ENCODE results near the gene MBTD1. TPM values are rescaled to one million over a fixed set of nuclear protein-coding genes. Genes with fewer than 3 reads are reported as not detected.
"Not testable (repeated sequence)": the region's sequence is repeated elsewhere in the genome, so short reads cannot be mapped to it uniquely, and the experiment has no call there.

Gene MBTD1
- total RNA-seq, 1 donor from 2014 or later: 32.9 TPM

DNA sequence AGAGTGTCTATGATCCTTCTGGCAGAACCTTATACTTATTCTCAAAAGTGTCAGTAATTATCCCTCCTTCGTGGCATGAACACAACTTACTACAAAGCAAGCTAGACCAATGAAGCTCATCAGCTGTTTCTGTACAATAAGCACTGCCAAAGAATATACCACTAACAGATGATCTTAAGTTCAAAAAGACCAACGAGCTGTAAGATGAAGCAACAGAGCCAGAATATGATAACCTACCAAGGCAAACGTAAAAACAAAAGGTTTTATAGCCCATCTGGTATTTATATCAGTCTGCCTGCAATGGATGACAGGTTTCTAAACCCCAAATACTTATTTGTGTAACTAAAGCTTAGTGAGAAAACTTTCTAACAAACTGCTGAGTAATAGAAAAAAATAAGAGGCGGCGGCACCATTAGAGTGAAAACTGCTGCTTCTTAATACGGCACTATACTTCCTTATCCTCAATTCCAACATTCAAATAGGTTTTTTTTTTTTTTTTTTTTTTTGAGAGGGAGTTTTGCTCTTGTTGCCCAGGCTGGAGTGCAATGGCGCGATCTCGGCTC is 71.5 kb downstream of the MBTD1 start:
- H3K27ac Mint-ChIP-seq (ENCODE audit: unreplicated experiment): no peak overlapping the region
- peaks cover 14% of the 10 kb centered on the region for H3K36me3 Mint-ChIP-seq (ENCODE audit: low read depth)
- TF ChIP-seq, protein P1, sequence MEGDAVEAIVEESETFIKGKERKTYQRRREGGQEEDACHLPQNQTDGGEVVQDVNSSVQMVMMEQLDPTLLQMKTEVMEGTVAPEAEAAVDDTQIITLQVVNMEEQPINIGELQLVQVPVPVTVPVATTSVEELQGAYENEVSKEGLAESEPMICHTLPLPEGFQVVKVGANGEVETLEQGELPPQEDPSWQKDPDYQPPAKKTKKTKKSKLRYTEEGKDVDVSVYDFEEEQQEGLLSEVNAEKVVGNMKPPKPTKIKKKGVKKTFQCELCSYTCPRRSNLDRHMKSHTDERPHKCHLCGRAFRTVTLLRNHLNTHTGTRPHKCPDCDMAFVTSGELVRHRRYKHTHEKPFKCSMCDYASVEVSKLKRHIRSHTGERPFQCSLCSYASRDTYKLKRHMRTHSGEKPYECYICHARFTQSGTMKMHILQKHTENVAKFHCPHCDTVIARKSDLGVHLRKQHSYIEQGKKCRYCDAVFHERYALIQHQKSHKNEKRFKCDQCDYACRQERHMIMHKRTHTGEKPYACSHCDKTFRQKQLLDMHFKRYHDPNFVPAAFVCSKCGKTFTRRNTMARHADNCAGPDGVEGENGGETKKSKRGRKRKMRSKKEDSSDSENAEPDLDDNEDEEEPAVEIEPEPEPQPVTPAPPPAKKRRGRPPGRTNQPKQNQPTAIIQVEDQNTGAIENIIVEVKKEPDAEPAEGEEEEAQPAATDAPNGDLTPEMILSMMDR (conservative IDR thresholded peaks at IDR 0.05): no peak
- no peak overlapping the region for H3K4me3 Mint-ChIP-seq
- DNase-seq (ENCODE audit: low read depth, low spot score): no peak
- H3K4me1 Mint-ChIP-seq: no peaks in the 10 kb centered on the region
- no peaks in the 10 kb centered on the region for H3K27me3 Mint-ChIP-seq (ENCODE audit: low read depth)
- H3K9me3 Mint-ChIP-seq: no peaks in the 10 kb centered on the region

DNA sequence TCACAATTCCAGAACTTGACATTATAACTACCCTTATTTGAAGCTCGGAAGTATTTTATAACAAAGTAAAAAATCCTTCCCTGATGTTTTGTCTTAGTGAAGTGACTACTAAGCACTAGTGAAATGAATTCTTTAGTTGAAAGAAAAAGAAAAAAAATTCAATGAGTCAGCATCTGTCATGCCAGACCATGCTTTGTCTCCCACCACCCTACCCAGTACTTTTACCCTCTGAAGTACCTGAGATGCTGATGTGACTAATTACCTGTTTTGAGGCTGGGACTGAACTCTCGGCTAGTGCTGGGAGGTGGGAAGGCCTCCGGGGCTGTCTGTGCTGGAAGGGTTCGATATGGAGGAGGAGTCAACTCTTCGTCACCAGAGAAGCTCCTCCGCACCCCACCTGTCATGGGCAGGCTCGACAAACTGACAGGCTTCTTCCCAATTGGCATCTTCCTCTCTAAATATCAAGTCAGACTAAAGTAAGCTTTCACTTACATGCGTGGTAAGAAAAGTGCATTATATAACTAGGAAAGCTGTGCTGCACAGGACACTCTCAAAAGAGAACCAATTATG is 74.0 kb downstream of the MBTD1 start:
- Mint-ChIP-seq H3K27ac (ENCODE audit: unreplicated experiment) (no peak overlapping the region), H3K27me3 (ENCODE audit: low read depth) (no peaks in the 10 kb centered on the region), H3K4me3 (no peak overlapping the region), H3K9me3 (no peaks in the 10 kb centered on the region), H3K36me3 (ENCODE audit: low read depth) (peaks cover 11% of the 10 kb centered on the region), H3K4me1 (no peaks in the 10 kb centered on the region)
- TF ChIP-seq, protein P1 (conservative IDR thresholded peaks at IDR 0.05): no peak
- DNase-seq (ENCODE audit: low read depth, low spot score): no peak

DNA sequence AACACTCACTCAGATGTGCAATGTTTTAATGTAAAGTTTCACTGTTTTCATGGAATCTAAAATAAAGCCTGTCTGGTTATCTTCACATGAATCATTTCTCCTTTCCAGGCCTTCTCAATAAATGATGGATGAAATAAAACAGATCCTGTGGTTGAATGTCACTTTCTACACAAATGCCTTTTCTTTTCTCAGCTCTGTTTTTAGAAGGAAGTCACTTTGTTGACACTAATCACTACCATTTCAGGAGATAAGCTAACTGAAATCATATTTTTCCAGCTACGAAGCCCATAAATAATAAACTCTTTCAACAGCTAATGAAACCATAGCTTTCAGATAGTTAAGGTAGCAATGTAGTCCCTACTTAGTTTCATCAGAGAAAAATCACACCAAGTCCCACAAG is 75.7 kb downstream of the MBTD1 start:
- Mint-ChIP-seq H3K9me3 (no peaks in the 10 kb centered on the region), H3K4me1 (no peaks in the 10 kb centered on the region), H3K27me3 (ENCODE audit: low read depth) (no peaks in the 10 kb centered on the region), H3K4me3 (no peak overlapping the region), H3K27ac (ENCODE audit: unreplicated experiment) (no peak overlapping the region), H3K36me3 (ENCODE audit: low read depth) (peaks cover 7% of the 10 kb centered on the region)
- TF ChIP-seq, protein P1 (conservative IDR thresholded peaks at IDR 0.05): no peak
- DNase-seq (ENCODE audit: low read depth, low spot score): no peak

- DNase-seq (ENCODE audit: low read depth, low spot score): no peak
- Mint-ChIP-seq H3K9me3 (no peaks in the 10 kb centered on the region), H3K4me1 (no peaks in the 10 kb centered on the region), H3K27me3 (ENCODE audit: low read depth) (no peaks in the 10 kb centered on the region), H3K36me3 (ENCODE audit: low read depth) (peaks cover 4% of the 10 kb centered on the region), H3K27ac (ENCODE audit: unreplicated experiment) (no peak overlapping the region), H3K4me3 (no peak overlapping the region)
- TF ChIP-seq, protein P1 (conservative IDR thresholded peaks at IDR 0.05): no peak
Measured at GRCh38 chr17:51180486-51180885, 79.4 kb downstream of the MBTD1 start.

DNA sequence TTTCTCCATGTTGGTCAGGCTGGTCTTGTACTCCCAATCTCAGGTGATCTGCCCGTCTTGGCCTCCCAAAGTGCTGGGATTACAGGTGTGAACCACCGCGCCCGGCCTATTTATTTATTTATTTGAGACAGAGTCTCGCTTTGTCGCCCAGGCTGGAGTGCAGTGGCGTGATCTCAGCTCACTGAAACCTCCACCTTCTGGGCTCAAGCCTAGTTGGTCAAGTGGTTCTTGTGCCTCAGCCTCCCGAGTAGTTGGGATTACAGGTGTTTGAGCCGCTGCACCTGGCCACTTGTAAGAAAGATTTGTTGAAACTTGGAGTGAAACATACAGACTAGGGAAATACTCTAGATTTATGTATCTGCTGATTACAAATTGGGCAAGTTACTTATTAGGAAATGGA is 87.8 kb downstream of the MBTD1 start:
- DNase-seq (ENCODE audit: low read depth, low spot score): not testable (repeated sequence)

GRCh38 chr17:51170736-51171135 is 89.1 kb downstream of the MBTD1 start:
- Mint-ChIP-seq H3K36me3 (ENCODE audit: low read depth) (peaks cover 16% of the 10 kb centered on the region), H3K4me1 (peaks cover 21% of the 10 kb centered on the region), H3K9me3 (no peaks in the 10 kb centered on the region), H3K4me3 (no peak overlapping the region), H3K27me3 (ENCODE audit: low read depth) (no peaks in the 10 kb centered on the region), H3K27ac (ENCODE audit: unreplicated experiment) (no peak overlapping the region)
- TF ChIP-seq, protein P1 (conservative IDR thresholded peaks at IDR 0.05): no peak
- DNase-seq (ENCODE audit: low read depth, low spot score): no peak

More for the DNA sequence above, 87.8 kb downstream of the MBTD1 start:
- Mint-ChIP-seq H3K4me1 (peaks cover 16% of the 10 kb centered on the region), H3K36me3 (ENCODE audit: low read depth) (peaks cover 16% of the 10 kb centered on the region)
- H3K27me3 Mint-ChIP-seq (ENCODE audit: low read depth); H3K4me3 Mint-ChIP-seq; H3K9me3 Mint-ChIP-seq; H3K27ac Mint-ChIP-seq (ENCODE audit: unreplicated experiment): not testable (repeated sequence)
